Stimulated activated CD4-positive, alpha-beta T cell treated with anti-CD3 and anti-CD28 coated beads, Interleukin-2, amount 100 ng/mL, for 24 hours (primary cell): ENCODE measurements around the gene LRIT1.

ENCODE experiments used
- DNase-seq, 2 donors: peaks; one replicate each; pipeline ENCODE4 v3.0.0-alpha.2; 2020

LRIT1 gene

GRCh38 chr10:84254552-84255478 lies 13.5 kb upstream of the LRIT1 start:
- DNase-seq, result no peak

- DNase-seq, result no peak
Observed at GRCh38 chr10:84248794-84249193, 7.4 kb upstream of the LRIT1 start.

- no peak for DNase-seq
Observed at GRCh38 chr10:84247496-84247895, 6.2 kb upstream of the LRIT1 start.

GRCh38 chr10:84244651-84245270 lies 3.4 kb upstream of the LRIT1 start, which contains the start of gene RGR:
RGR (plus strand) TSS chr10:84245053; CDS start chr10:84245091, 38 bp downstream.
- no peak for DNase-seq

- no peak for DNase-seq
Observed at GRCh38 chr10:84243759-84244158, 2.4 kb upstream of the LRIT1 start.

GRCh38 chr10:84238909-84239308 lies 2.4 kb downstream of the LRIT1 start:
- DNase-seq, result no peak

- DNase-seq, result peak in 1 of 2 donors; percentile 26
Observed at GRCh38 chr10:84237199-84238051, 3.9 kb downstream of the LRIT1 start.

- DNase-seq, result no peak
Observed at GRCh38 chr10:84236807-84237198, 4.5 kb downstream of the LRIT1 start.

- DNase-seq, result no peak
Observed at GRCh38 chr10:84235096-84235495, 6.2 kb downstream of the LRIT1 start.

- DNase-seq, result no peak
Observed at GRCh38 chr10:84234479-84234878, 6.9 kb downstream of the LRIT1 start.

- DNase-seq, result no peak
Observed at GRCh38 chr10:84233940-84234339, 7.4 kb downstream of the LRIT1 start.

GRCh38 chr10:84232376-84232775 lies 9.0 kb downstream of the LRIT1 start:
- no peak for DNase-seq

GRCh38 chr10:84230359-84230758 lies 11.0 kb downstream of the LRIT1 start:
- DNase-seq, result no peak

GRCh38 chr10:84227810-84228209 lies 13.5 kb downstream of the LRIT1 start:
- DNase-seq, result no peak

- no peak for DNase-seq
Observed at GRCh38 chr10:84226616-84227015, 14.7 kb downstream of the LRIT1 start.

GRCh38 chr10:84225427-84226173 lies 15.7 kb downstream of the LRIT1 start, which contains the start of gene LRIT2:
LRIT2 (minus strand) TSS chr10:84225544; CDS start chr10:84225520, 24 bp downstream.
- DNase-seq, result no peak

- DNase-seq, result no peak
Observed at GRCh38 chr10:84224411-84225028, 16.8 kb downstream of the LRIT1 start.

GRCh38 chr10:84221916-84222315 lies 19.4 kb downstream of the LRIT1 start:
- no peak for DNase-seq

- no peak for DNase-seq
Observed at GRCh38 chr10:84217746-84218145, 23.6 kb downstream of the LRIT1 start.

- DNase-seq, result no peak
Observed at GRCh38 chr10:84216834-84217233, 24.5 kb downstream of the LRIT1 start.

- DNase-seq, result peak; percentile 32 to 51
Observed at GRCh38 chr10:84214612-84215235, 26.6 kb downstream of the LRIT1 start.
